Measurements from ENCODE around the gene WASF2.

DNA sequence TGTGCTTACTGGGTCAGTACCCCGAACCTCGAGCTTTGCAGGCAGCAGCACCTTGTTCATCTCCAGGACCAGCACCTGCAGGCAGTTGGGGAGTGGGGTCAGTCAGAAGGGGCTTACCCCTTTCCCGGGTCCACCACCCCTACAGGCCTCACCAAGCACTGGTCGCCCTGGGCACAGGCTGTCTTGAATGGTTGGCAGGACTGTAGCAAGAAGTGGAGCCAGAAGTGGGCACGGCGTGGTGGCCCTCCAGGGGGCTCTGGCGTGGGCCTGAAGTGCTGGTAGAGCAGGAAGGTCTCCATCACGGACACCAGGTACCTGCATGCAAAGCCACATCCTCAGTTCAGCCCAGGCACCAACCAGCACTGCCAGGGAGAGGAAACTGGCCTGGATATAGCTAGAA is 128.4 kb downstream of the WASF2 start:
- TF ChIP-seq, protein P1, sequence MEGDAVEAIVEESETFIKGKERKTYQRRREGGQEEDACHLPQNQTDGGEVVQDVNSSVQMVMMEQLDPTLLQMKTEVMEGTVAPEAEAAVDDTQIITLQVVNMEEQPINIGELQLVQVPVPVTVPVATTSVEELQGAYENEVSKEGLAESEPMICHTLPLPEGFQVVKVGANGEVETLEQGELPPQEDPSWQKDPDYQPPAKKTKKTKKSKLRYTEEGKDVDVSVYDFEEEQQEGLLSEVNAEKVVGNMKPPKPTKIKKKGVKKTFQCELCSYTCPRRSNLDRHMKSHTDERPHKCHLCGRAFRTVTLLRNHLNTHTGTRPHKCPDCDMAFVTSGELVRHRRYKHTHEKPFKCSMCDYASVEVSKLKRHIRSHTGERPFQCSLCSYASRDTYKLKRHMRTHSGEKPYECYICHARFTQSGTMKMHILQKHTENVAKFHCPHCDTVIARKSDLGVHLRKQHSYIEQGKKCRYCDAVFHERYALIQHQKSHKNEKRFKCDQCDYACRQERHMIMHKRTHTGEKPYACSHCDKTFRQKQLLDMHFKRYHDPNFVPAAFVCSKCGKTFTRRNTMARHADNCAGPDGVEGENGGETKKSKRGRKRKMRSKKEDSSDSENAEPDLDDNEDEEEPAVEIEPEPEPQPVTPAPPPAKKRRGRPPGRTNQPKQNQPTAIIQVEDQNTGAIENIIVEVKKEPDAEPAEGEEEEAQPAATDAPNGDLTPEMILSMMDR (IDR thresholded peaks at IDR 0.05; ENCODE audit: low read length): no peak
- no peak for TF ChIP-seq EZH2 (IDR thresholded peaks at IDR 0.05; ENCODE audit: borderline replicate concordance, low read length)

All from OCI-LY1 (cell line).